IMR-90 (cell line): ENCODE measurements around the gene PCAT6. TPM values are rescaled to one million over a fixed set of nuclear protein-coding genes. Genes with fewer than 3 reads are reported as not detected.

ENCODE experiments used
- ATAC-seq: fragments of 200-7000 bp; cut with Tn5 transposase; 2 replicates; pipeline ENCODE4 v1.9.1; 2020; ENCODE audit warnings: low read depth, mild to moderate bottlenecking, moderate library complexity
- BruUV-seq: library from RNA; stranded (reverse); fragments of 400-500 nt; replicated peaks from 2 replicates; lab custom pipeline; 2021; lab: Mats Ljungman, UMichigan
- CTCF ChIA-PET: fragments of 300-600 bp; formaldehyde crosslinking; extraction: SDS; loops from one replicate; lab custom pipeline; 2021; ENCODE audit warnings: antibody characterized with exemption; lab: Yijun Ruan, JAX
- POLR2A ChIA-PET: fragments of 300-600 bp; sonication (Branson Sonifier 250); formaldehyde crosslinking; loops from one replicate; lab custom pipeline; 2022; ENCODE audit warnings: antibody characterized with exemption; ENCODE audit not compliant: unreplicated experiment; lab: Charles Lee
- DNase-seq: peaks from one replicate; pipeline ENCODE4 v3.0.0; 2013
- H2AFZ ChIP-seq: replicated peaks from 2 replicates; pipeline ENCODE3; 2013; ENCODE audit warnings: low read length, mild to moderate bottlenecking; ENCODE audit not compliant: poor library complexity
- H2AK5ac ChIP-seq: 2 replicates; pipeline ENCODE4 v1.6.1; 2013; ENCODE audit warnings: low read depth, low read length, inconsistent platforms
- H2AK9ac ChIP-seq: replicated peaks from 2 replicates; pipeline ENCODE3; 2013; ENCODE audit warnings: mild to moderate bottlenecking, low read depth, low read length, moderate library complexity; ENCODE audit not compliant: poor library complexity
- H2BK120ac ChIP-seq: 2 replicates; pipeline ENCODE4 v1.6.1; 2013; ENCODE audit warnings: low read depth, low read length, inconsistent platforms
- H2BK15ac ChIP-seq: 3 replicates; pipeline ENCODE4 v1.6.1; 2013; ENCODE audit warnings: low read depth, low read length, inconsistent platforms
- H2BK20ac ChIP-seq: 2 replicates; pipeline ENCODE4 v1.6.1; 2013; ENCODE audit warnings: low read depth, mild to moderate bottlenecking, inconsistent platforms, low read length, moderate library complexity
- H2BK5ac ChIP-seq: 2 replicates; pipeline ENCODE4 v1.6.1; 2013; ENCODE audit warnings: mild to moderate bottlenecking, low read depth, low read length, inconsistent platforms; ENCODE audit not compliant: poor library complexity, severe bottlenecking
- H3K14ac ChIP-seq: replicated peaks from 2 replicates; pipeline ENCODE4 v1.6.1; 2013; ENCODE audit warnings: low read depth, low read length, inconsistent platforms
- H3K18ac ChIP-seq: 2 replicates; pipeline ENCODE4 v1.6.1; 2013; ENCODE audit warnings: low read depth, low read length, control low read depth
- H3K23ac ChIP-seq: 2 replicates; pipeline ENCODE4 v1.6.1; 2013; ENCODE audit warnings: low read depth, low read length, inconsistent platforms
- H3K27ac ChIP-seq: 2 replicates; pipeline ENCODE4 v1.5.1; 2013; ENCODE audit warnings: mild to moderate bottlenecking, control low read depth, low read length; ENCODE audit not compliant: insufficient read depth
- H3K27me3 ChIP-seq: 2 replicates; pipeline ENCODE4 v1.6.1; 2013; ENCODE audit warnings: low read length; ENCODE audit not compliant: control insufficient read depth, insufficient read depth
- H3K36me3 ChIP-seq: 2 replicates; pipeline ENCODE4 v1.6.1; 2013; ENCODE audit warnings: low read length, mixed read lengths; ENCODE audit not compliant: control insufficient read depth, insufficient read depth
- H3K4ac ChIP-seq: 2 replicates; pipeline ENCODE4 v1.6.1; 2013; ENCODE audit warnings: low read depth, low read length, inconsistent platforms
- H3K4me1 ChIP-seq: 2 replicates; pipeline ENCODE4 v1.6.1; 2013; ENCODE audit warnings: low read length, mixed read lengths; ENCODE audit not compliant: control insufficient read depth, insufficient read depth
- H3K4me2 ChIP-seq: 2 replicates; pipeline ENCODE4 v1.6.1; 2013; ENCODE audit warnings: low read depth, mild to moderate bottlenecking, control low read depth, low read length, moderate library complexity
- H3K4me3 ChIP-seq: 2 replicates; pipeline ENCODE4 v1.5.1; 2013; ENCODE audit warnings: low read depth, mild to moderate bottlenecking, control low read depth, low read length, moderate library complexity; ENCODE audit not compliant: insufficient read depth
- H3K56ac ChIP-seq: 2 replicates; pipeline ENCODE4 v1.6.1; 2013; ENCODE audit warnings: low read length, inconsistent platforms; ENCODE audit not compliant: insufficient read depth; ENCODE audit errors: extremely low read depth
- H3K79me1 ChIP-seq, 2 experiments: 2 replicates each; pipeline ENCODE4 v1.6.1; 2013; ENCODE audit warnings: low read length in 2 of 2, inconsistent platforms in 1 of 2, low read depth in 1 of 2
- H3K9ac ChIP-seq: 2 replicates; pipeline ENCODE4 v1.6.1; 2013; ENCODE audit warnings: low read depth, low read length, control low read depth
- H3K9me1 ChIP-seq: 2 replicates; pipeline ENCODE4 v1.6.1; 2013; ENCODE audit warnings: low read length, inconsistent platforms; ENCODE audit not compliant: insufficient read depth
- H3K9me3 ChIP-seq: 2 replicates; pipeline ENCODE4 v1.6.1; 2013; ENCODE audit warnings: low read length; ENCODE audit not compliant: control insufficient read depth, insufficient read depth
- H4K20me1 ChIP-seq: 2 replicates; pipeline ENCODE4 v1.6.1; 2013; ENCODE audit warnings: low read length, inconsistent platforms; ENCODE audit not compliant: insufficient read depth
- H4K5ac ChIP-seq: 2 replicates; pipeline ENCODE4 v1.6.1; 2013; ENCODE audit warnings: mild to moderate bottlenecking, low read depth, low read length, control low read depth
- H4K8ac ChIP-seq, 2 experiments: 2 replicates each; pipeline ENCODE4 v1.6.1; 2013; ENCODE audit warnings: low read depth in 2 of 2, low read length in 2 of 2, control low read depth in 1 of 2, inconsistent platforms in 1 of 2
- H4K91ac ChIP-seq: 2 replicates; pipeline ENCODE4 v1.6.1; 2013; ENCODE audit warnings: low read depth, low read length, inconsistent platforms; ENCODE audit not compliant: insufficient read depth
- BHLHE40 ChIP-seq: fragments of 150-350 bp; IDR thresholded peaks from 2 replicates; pipeline ENCODE4 v1.6.1; 2016; ENCODE audit warnings: mild to moderate bottlenecking, low read depth, low read length
- CEBPB ChIP-seq: IDR thresholded peaks from 2 replicates; pipeline ENCODE4 v1.6.1; 2012; ENCODE audit warnings: low read depth, low read length, improper control_type of control experiment
- FOS ChIP-seq: fragments of 150-350 bp; IDR thresholded peaks from 2 replicates; pipeline ENCODE4 v1.6.1; 2016; ENCODE audit warnings: low read depth, low read length
- MAFK ChIP-seq: IDR thresholded peaks from 2 replicates; pipeline ENCODE4 v1.6.1; 2012; ENCODE audit warnings: low read depth, low read length, improper control_type of control experiment
- MAZ ChIP-seq: IDR thresholded peaks from 2 replicates; pipeline ENCODE4 v1.6.1; 2012; ENCODE audit warnings: low read depth, mild to moderate bottlenecking, low read length, improper control_type of control experiment, moderate library complexity, borderline replicate concordance
- POLR2A ChIP-seq: IDR thresholded peaks from 2 replicates; pipeline ENCODE4 v1.6.1; 2012; ENCODE audit warnings: mild to moderate bottlenecking, low read depth, low read length
- RAD21 ChIP-seq: IDR thresholded peaks from 2 replicates; pipeline ENCODE4 v1.6.1; 2012; ENCODE audit warnings: low read length, improper control_type of control experiment
- RCOR1 ChIP-seq: IDR thresholded peaks from 2 replicates; pipeline ENCODE4 v1.6.1; 2012; ENCODE audit warnings: mild to moderate bottlenecking, low read length, improper control_type of control experiment; ENCODE audit not compliant: insufficient replicate concordance
- RFX5 ChIP-seq: IDR thresholded peaks from 2 replicates; pipeline ENCODE4 v1.8.0; 2012; ENCODE audit warnings: low read depth, mild to moderate bottlenecking, low read length, moderate library complexity
- SMC3 ChIP-seq: fragments of 150-350 bp; IDR thresholded peaks from 2 replicates; pipeline ENCODE4 v1.6.1; 2016; ENCODE audit warnings: low read depth, mild to moderate bottlenecking, antibody characterized with exemption, low read length, moderate library complexity
- WGBS, 2 experiments: methylation state at CpG; one replicate each; pipeline versions ENCODE4 v1.1.5 to v1.1.7; 2013; ENCODE audit warnings: missing lambda C conversion rate in 2 of 2; ENCODE audit not compliant: insufficient read length in 1 of 2; ENCODE audit errors: extremely low coverage in 2 of 2; 5-methylcytosine and 5-hydroxymethylcytosine counted together
- dilution Hi-C: fragments of 300-500 bp; cut with HindIII; formaldehyde crosslinking; loops from one replicate; pipeline ENCODE4 v1.14.3; 2018; ENCODE audit warnings: low sequenced_read_pairs; ENCODE audit not compliant: unreplicated experiment
- in situ Hi-C: fragments of 300-500 bp; cut with MboI; formaldehyde crosslinking; loops from 3 replicates; pipeline ENCODE4 v1.14.3; 2019; ENCODE audit warnings: low sequenced_read_pairs, inconsistent platforms, mixed read lengths
- intact Hi-C: fragments of 100-400 bp; cut with micrococcal nuclease; formaldehyde crosslinking; loops from 2 replicates; pipeline ENCODE4 v1.10.0; 2022
- polyA plus RNA-seq, 3 experiments: library from polyadenylated mRNA; depleted of rRNA; stranded (reverse); fragments of >200 nt; gene quantifications; 2 replicates each; pipeline ENCODE4 v1.2.3, GENCODE V29; 2012; ENCODE audit warnings: low replicate concordance in 1 of 3
- total RNA-seq: library from RNA; depleted of rRNA; stranded (reverse); fragments of >200 nt; gene quantifications from 2 replicates; pipeline ENCODE4 v1.2.3, GENCODE V29; 2012
- TF ChIP-seq, protein P1 (sequence below): conservative IDR thresholded peaks from 2 replicates; pipeline ENCODE4 v1.5.1; 2012; ENCODE audit warnings: mild to moderate bottlenecking, low read depth, low read length, improper control_type of control experiment
- TF ChIP-seq, protein P2 (sequence below): fragments of 150-350 bp; IDR thresholded peaks from 2 replicates; pipeline ENCODE4 v1.6.1; 2017; ENCODE audit warnings: mild to moderate bottlenecking, antibody characterized with exemption, low read length, low read depth
- TF ChIP-seq, protein P3 (sequence below): fragments of 150-350 bp; IDR thresholded peaks from 2 replicates; pipeline ENCODE4 v1.6.1; 2016; ENCODE audit warnings: low read depth, mild to moderate bottlenecking, low read length, moderate library complexity, borderline replicate concordance

Gene PCAT6
- total and polyA plus RNA-seq, 2 of the 4 experiments (the other 2 are of a cell fraction): 5.8 TPM; not detected in 1

GRCh38 chr1:202811296-202812175, 782 bp downstream of the PCAT6 start:
- Histone ChIP-seq H3K23ac (peak overlapping the region; percentile 85), H4K5ac (peak overlapping the region; percentile 96), H3K9ac (peak overlapping the region; percentile 100), H3K4me3 (peak overlapping the region; percentile 94), H2AK9ac (peak overlapping the region; percentile 98), H3K4me2 (peak overlapping the region; percentile 96), H2AFZ (peak overlapping the region; percentile 94), H2BK5ac (peak overlapping the region; percentile 81), H3K56ac (peak overlapping the region; percentile 65), H3K27ac (peak overlapping the region; percentile 92), H3K36me3 (no peaks in the 10 kb centered on the region), H3K27me3 (peaks cover 4% of the 10 kb centered on the region; the same call in 1 of the 2 replicates), H3K79me1 (peaks cover 4 to 33% of the 10 kb centered on the region in 2 experiments; a peak in 3 of 4 replicates), H3K9me3 (no peaks in the 10 kb centered on the region), H2BK20ac (no peak overlapping the region), H3K4me1 (peaks cover 3% of the 10 kb centered on the region), H2AK5ac (peak overlapping the region; percentile 95), H3K18ac (peak overlapping the region; percentile 92), H3K9me1 (peaks cover 7% of the 10 kb centered on the region), H4K20me1 (peaks cover 6% of the 10 kb centered on the region; the same call in 1 of the 2 replicates), H2BK120ac (peak overlapping the region; percentile 74), H2BK15ac (peak overlapping the region; percentile 59; the same call in 1 of the 3 replicates), H4K8ac (peak overlapping the region; percentile 85 to 88), H3K4ac (peak overlapping the region; percentile 97), H4K91ac (peak overlapping the region; percentile 87), H3K14ac (peak overlapping the region; percentile 96)
- dilution Hi-C loops (no loop called here), in situ Hi-C loops (no loop called here), intact Hi-C loops (loop anchor here (2.0 kb wide), 1 partner anchor 49 kb away; no protein-coding TSS in a partner anchor)
- ChIA-PET CTCF (no interaction called here), POLR2A (no interaction called here)
- WGBS, 2 experiments: 2% methylated on average over 17 of the region's 43 CpGs; no CpG with 5 or more reads in 1 of the 2 experiments
- DNase-seq (peak; percentile 13), ATAC-seq (peak; percentile 0; the same call in 1 of the 2 replicates)
- no TSS peak for BruUV-seq
- TF ChIP-seq, protein P1, sequence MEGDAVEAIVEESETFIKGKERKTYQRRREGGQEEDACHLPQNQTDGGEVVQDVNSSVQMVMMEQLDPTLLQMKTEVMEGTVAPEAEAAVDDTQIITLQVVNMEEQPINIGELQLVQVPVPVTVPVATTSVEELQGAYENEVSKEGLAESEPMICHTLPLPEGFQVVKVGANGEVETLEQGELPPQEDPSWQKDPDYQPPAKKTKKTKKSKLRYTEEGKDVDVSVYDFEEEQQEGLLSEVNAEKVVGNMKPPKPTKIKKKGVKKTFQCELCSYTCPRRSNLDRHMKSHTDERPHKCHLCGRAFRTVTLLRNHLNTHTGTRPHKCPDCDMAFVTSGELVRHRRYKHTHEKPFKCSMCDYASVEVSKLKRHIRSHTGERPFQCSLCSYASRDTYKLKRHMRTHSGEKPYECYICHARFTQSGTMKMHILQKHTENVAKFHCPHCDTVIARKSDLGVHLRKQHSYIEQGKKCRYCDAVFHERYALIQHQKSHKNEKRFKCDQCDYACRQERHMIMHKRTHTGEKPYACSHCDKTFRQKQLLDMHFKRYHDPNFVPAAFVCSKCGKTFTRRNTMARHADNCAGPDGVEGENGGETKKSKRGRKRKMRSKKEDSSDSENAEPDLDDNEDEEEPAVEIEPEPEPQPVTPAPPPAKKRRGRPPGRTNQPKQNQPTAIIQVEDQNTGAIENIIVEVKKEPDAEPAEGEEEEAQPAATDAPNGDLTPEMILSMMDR: no peak
- TF ChIP-seq RAD21 (no peak), RCOR1 (no peak), SMC3 (no peak), POLR2A (no peak), BHLHE40 (peak; percentile 40; the same call in 1 of the 2 replicates), MAFK (no peak), RFX5 (no peak), MAZ (peak; percentile 16; the same call in 1 of the 2 replicates), FOS (no peak), CEBPB (no peak)
- TF ChIP-seq, protein P2, sequence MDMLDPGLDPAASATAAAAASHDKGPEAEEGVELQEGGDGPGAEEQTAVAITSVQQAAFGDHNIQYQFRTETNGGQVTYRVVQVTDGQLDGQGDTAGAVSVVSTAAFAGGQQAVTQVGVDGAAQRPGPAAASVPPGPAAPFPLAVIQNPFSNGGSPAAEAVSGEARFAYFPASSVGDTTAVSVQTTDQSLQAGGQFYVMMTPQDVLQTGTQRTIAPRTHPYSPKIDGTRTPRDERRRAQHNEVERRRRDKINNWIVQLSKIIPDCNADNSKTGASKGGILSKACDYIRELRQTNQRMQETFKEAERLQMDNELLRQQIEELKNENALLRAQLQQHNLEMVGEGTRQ: no peak
- TF ChIP-seq, protein P3, sequence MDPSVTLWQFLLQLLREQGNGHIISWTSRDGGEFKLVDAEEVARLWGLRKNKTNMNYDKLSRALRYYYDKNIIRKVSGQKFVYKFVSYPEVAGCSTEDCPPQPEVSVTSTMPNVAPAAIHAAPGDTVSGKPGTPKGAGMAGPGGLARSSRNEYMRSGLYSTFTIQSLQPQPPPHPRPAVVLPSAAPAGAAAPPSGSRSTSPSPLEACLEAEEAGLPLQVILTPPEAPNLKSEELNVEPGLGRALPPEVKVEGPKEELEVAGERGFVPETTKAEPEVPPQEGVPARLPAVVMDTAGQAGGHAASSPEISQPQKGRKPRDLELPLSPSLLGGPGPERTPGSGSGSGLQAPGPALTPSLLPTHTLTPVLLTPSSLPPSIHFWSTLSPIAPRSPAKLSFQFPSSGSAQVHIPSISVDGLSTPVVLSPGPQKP: no peak
